Measurements from ENCODE around the gene CTPS1. TPM values are rescaled to one million over a fixed set of nuclear protein-coding genes. Genes with fewer than 3 reads are reported as not detected.

Gene CTPS1
- total RNA-seq, 6 experiments from 2014 or later, result 89.3 to 125 (median 91.6) TPM

DNA sequence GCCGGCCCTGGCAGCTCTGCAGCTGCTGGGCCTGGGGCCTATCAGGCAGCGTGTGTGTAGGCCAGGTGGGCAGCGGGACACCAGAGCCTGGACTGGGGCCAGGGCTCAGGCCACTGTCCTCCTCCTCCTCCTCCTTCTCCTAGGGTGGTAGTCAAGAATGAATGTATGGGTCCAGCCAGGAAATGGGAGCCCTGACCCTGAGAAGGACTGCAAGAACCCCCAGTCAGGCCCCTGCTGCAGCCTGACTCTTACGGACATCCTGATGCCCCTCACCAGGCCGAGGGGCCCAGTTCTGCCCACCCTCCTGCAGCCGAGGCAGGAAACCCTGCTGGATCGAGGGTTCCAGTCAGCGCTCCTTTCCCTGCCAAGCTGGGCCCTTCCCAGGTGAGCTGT lies 38.5 kb downstream of the CTPS1 start:
- TF ChIP-seq, protein P1, sequence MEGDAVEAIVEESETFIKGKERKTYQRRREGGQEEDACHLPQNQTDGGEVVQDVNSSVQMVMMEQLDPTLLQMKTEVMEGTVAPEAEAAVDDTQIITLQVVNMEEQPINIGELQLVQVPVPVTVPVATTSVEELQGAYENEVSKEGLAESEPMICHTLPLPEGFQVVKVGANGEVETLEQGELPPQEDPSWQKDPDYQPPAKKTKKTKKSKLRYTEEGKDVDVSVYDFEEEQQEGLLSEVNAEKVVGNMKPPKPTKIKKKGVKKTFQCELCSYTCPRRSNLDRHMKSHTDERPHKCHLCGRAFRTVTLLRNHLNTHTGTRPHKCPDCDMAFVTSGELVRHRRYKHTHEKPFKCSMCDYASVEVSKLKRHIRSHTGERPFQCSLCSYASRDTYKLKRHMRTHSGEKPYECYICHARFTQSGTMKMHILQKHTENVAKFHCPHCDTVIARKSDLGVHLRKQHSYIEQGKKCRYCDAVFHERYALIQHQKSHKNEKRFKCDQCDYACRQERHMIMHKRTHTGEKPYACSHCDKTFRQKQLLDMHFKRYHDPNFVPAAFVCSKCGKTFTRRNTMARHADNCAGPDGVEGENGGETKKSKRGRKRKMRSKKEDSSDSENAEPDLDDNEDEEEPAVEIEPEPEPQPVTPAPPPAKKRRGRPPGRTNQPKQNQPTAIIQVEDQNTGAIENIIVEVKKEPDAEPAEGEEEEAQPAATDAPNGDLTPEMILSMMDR (IDR thresholded peaks at IDR 0.05), result no peak
- no peak for DNase-seq
- no peaks in the 10 kb centered on the region for H3K9me3 Mint-ChIP-seq
- H3K27ac Mint-ChIP-seq, result no peak overlapping the region
- peaks cover 22% of the 10 kb centered on the region for H3K36me3 Mint-ChIP-seq (ENCODE audit: low read depth)
- peaks cover 1% of the 10 kb centered on the region for H3K4me1 Mint-ChIP-seq (ENCODE audit: low read depth)
- peaks cover 19% of the 10 kb centered on the region for H3K27me3 Mint-ChIP-seq (ENCODE audit: insufficient read depth)
- no peak overlapping the region for H3K4me3 Mint-ChIP-seq

DNA sequence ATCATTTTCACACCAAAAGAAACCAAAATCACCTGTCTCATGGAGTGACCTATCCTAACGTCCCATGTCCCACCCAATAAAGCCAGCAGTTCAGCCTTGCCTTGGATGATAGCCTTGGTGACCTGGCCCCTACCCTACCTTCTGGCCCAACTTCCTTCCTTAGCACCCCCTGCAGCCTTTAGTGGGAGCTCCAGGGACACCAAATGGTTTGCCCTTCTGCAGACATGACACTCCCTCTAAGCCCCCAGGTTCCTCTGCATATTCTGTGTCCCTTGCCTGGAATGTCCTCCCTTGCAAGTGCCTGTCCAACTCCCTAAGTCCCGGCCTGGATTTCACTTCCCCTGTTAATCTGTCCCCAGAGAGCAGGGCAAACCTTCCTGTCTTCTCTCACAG lies 39.9 kb downstream of the CTPS1 start:
- no peaks in the 10 kb centered on the region for H3K9me3 Mint-ChIP-seq
- no peak overlapping the region for H3K4me3 Mint-ChIP-seq
- no peak overlapping the region for H3K27ac Mint-ChIP-seq
- TF ChIP-seq, protein P1 (IDR thresholded peaks at IDR 0.05), result no peak
- DNase-seq, result no peak
- peaks cover 7% of the 10 kb centered on the region for H3K4me1 Mint-ChIP-seq (ENCODE audit: low read depth)
- H3K36me3 Mint-ChIP-seq (ENCODE audit: low read depth), result peaks cover 17% of the 10 kb centered on the region
- peaks cover 22% of the 10 kb centered on the region for H3K27me3 Mint-ChIP-seq (ENCODE audit: insufficient read depth)

DNA sequence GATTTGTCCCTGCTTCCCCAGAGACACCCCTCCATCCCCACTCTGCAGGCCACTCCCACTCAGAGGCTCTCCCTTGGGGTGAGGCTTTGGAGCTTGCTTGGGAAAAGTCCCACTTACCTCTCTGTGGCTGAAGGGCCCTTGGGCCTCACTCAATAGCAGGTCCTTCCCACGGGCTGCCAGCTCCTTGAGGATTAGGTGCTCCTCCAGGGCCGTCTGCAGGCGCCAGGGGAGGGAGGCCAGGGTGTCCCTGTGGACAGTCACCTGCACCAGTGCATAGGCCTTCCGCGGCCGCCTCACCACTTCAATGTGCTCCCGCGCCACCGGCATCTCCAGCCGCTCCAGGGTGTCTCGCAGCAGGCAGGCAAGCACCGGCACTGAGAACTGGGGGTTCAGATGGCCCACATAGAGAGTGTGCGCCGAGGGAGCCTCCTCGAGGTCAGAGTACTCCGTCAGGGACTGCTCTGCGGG lies 40.6 kb downstream of the CTPS1 start:
- TF ChIP-seq, protein P1 (IDR thresholded peaks at IDR 0.05), result no peak
- Mint-ChIP-seq H3K36me3 (ENCODE audit: low read depth) (peaks cover 12% of the 10 kb centered on the region; the same call in 1 of the 2 replicates), H3K27me3 (ENCODE audit: insufficient read depth) (peaks cover 20% of the 10 kb centered on the region), H3K4me3 (no peak overlapping the region), H3K9me3 (no peaks in the 10 kb centered on the region), H3K4me1 (ENCODE audit: low read depth) (peaks cover 7% of the 10 kb centered on the region), H3K27ac (peak overlapping the region; percentile 63; the same call in 1 of the 2 replicates)
- DNase-seq, result no peak

DNA sequence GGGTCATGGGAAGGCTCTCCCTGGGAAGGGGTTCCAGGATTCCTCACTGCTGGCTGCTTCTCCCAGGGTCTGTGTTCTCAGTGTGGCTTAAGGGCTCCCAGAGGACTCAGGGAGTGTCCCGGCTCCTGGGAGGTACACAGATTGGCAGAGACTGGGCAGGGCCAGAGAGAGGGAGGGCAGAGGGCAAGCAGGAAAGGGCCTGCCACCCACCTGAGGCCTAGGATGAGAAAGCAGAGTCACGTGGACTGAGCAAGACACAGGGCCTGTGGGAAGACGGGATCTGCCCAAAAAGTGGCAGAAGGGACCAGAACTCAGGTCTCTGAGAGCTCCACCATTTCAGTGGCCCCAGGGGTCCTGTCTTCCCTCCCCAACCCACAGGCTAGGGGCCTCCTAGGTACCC lies 41.2 kb downstream of the CTPS1 start:
- Mint-ChIP-seq H3K4me1 (ENCODE audit: low read depth) (peaks cover 7% of the 10 kb centered on the region), H3K4me3 (no peak overlapping the region), H3K9me3 (no peaks in the 10 kb centered on the region), H3K27me3 (ENCODE audit: insufficient read depth) (peaks cover 20% of the 10 kb centered on the region), H3K27ac (peak overlapping the region; percentile 63), H3K36me3 (ENCODE audit: low read depth) (peaks cover 15% of the 10 kb centered on the region; the same call in 1 of the 2 replicates)
- no peak for DNase-seq
- TF ChIP-seq, protein P1 (IDR thresholded peaks at IDR 0.05), result no peak

DNA sequence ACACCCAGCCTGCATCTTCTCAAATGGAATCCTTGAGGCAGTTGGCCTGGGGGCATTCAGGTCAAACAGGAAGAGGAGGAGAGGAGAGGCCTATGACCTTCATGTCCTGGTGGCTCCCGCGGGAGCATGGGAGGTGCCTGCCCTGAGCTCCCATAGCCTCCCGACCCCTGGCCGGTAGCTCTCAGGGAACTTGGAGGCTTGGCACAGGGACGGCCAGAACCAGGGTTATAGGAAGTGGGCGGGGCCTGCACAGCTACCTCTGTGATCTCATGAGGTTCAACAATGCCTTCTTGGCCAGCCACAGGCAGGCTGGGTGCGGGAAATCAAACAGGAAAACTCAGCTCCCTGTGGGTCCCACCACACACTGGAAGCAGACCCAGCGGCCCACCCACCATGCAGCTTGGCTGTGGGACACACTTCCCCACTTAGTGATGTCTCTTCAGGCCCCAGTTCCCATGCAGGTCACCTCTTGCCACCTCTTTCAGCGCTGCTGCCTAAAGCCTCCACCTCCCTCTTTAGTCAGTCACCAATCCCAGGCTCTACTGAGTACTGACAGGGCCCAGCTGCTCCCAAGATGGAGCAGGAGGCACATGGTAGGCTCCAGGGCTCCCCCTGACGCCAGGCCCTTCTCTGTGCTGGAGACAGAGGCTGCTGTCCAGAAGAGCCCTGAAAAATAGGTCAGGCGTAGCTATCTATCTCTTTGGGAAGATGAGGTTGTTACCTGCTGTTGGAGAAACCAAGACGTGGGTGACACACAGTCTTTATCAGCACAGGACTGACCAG lies 42.2 kb downstream of the CTPS1 start, which contains the start of gene SLFNL1:
Gene SLFNL1 (minus strand): TSS at position 200 of the 783 bp plus-strand sequence. CDS start 1,065 bp downstream, outside the sequence.
- Mint-ChIP-seq H3K9me3 (no peaks in the 10 kb centered on the region), H3K4me1 (ENCODE audit: low read depth) (peaks cover 7% of the 10 kb centered on the region), H3K27me3 (ENCODE audit: insufficient read depth) (peaks cover 20% of the 10 kb centered on the region), H3K27ac (peak within 1 kb of the TSS; percentile 63), H3K4me3 (no peak within 1 kb of the TSS; the same call in 1 of the 2 replicates), H3K36me3 (ENCODE audit: low read depth) (peaks cover 15% of the 10 kb centered on the region; the same call in 1 of the 2 replicates)
- peak; percentile 19 for DNase-seq
- TF ChIP-seq, protein P1 (IDR thresholded peaks at IDR 0.05), result no peak
